GM19351 (cell line): ENCODE results near the gene CPEB4.

Experiments
- ATAC-seq: cut with Tn5 transposase; IDR thresholded peaks from one replicate; pipeline ENCODE4 v1.9.1; 2021; ENCODE audit warnings: mild to moderate bottlenecking, moderate library complexity; ENCODE audit not compliant: unreplicated experiment

Gene CPEB4

GRCh38 chr5:173883347-173883924 lies 4.7 kb upstream of the CPEB4 start:
- no peak for ATAC-seq

GRCh38 chr5:173884402-173885053 lies 3.6 kb upstream of the CPEB4 start:
- peak; percentile 16 for ATAC-seq

DNA sequence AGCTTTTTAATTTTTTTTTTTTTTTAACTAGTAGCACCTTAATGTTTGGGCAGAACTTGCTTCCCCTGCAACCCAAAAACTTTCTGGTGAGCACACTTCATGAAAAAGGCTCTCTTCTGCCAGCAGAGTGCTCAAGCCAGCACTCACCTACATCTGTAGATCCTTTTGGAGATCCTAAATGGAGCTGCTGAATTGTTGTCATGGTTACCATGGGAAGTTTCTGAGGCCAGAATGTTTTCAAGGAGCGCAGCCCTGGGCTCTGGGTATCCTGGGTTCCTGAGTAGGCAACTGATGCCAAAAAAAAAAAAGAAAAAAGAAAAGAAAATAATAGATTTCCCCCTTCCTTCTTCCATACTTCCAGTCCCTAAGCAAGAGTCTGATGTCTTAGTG lies 3.1 kb upstream of the CPEB4 start:
- no peak for ATAC-seq

DNA sequence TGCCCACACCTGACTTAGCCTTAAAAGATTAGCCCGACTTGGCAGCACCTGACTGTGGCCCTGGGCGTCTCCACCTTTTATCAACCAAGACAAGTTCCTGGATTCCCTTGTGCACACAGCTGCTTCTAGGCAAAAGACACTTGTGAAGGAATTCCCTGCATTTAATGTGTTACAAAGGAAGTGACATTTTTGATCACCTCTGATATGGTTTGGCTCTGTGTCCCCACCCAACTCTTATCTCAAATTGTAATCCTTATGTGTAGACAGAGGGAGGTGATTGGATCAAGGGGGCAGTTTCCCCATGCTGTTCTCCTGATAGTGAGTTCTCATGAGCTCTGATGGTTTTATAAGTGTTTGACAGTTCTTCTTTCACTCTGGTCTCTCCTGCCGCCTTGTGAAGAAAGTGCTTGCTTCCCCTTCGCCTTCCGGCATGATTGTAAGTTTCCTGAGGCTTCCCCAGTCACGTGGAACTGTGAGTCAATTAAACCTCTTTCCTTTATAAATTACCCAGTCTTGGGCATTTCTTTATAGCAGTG lies 2.6 kb upstream of the CPEB4 start:
- ATAC-seq: no peak

GRCh38 chr5:173886150-173886549 lies 2.0 kb upstream of the CPEB4 start:
- no peak for ATAC-seq

GRCh38 chr5:173888473-173889131 lies 453 bp downstream of the CPEB4 start:
- no peak for ATAC-seq

DNA sequence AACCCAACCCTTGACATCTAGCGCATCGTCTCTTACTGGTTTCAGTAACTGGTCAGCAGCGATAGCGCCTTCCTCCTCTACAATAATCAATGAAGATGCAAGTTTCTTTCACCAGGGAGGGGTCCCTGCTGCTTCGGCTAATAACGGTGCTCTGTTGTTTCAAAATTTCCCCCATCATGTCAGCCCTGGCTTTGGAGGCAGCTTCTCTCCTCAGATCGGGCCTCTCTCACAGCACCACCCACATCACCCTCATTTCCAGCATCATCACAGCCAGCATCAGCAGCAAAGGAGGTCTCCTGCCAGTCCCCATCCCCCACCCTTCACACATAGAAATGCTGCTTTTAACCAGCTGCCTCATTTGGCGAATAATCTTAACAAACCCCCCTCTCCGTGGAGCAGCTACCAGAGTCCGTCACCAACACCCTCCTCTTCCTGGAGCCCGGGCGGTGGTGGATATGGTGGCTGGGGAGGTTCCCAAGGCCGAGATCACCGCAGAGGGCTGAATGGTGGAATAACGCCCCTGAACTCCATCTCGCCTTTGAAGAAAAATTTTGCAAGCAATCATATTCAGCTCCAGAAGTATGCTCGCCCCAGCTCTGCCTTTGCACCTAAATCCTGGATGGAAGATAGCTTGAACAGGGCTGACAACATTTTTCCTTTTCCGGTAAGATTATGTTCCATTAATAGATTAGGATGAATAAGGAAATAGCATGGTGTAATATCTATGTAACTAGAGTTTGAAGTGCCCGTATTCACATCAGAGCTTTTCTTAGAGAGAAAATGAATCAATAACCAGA lies 2.2 kb downstream of the CPEB4 start:
- ATAC-seq: no peak

DNA sequence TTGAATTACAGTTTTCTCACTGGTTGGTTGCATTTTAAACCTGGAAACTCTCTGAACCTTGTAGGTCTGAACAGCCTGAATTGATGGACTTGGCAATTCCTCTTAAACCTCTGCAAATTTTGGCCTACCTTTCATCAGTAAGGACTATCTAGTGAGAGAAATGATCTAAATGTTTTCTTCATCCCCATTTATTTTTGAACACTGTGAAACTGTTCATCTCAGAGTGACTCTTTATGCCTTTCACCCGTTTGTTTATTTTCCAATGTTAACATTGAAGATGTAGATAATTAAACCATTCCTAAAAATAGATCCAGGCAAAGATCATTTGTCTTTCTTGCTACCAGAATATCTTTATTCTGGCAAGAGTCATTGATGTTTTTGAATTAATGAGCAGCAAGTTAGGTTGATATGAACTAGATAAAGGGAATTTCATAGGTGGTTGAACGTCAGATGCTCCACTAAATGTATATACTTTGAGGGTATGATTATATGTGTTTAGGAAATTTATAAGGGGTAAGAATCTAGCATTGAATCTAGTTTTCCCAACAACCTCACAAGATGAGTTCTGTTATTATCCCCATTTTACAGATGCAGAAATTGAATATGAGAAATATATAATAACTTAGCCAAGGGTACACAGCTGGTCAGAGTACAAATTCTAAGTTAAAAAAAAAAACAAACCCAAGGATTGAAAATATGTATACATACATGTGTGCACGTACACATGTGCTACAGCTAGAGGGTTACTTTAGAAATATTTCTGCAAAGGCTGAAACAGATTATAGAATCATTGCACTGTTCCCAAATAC lies 3.4 kb downstream of the CPEB4 start:
- no peak for ATAC-seq

- ATAC-seq: no peak
These were observed 5.0 kb downstream of the CPEB4 start for GRCh38 chr5:173893192-173893561.

- no peak for ATAC-seq
These were observed 7.4 kb downstream of the CPEB4 start for GRCh38 chr5:173895401-173896165.

DNA sequence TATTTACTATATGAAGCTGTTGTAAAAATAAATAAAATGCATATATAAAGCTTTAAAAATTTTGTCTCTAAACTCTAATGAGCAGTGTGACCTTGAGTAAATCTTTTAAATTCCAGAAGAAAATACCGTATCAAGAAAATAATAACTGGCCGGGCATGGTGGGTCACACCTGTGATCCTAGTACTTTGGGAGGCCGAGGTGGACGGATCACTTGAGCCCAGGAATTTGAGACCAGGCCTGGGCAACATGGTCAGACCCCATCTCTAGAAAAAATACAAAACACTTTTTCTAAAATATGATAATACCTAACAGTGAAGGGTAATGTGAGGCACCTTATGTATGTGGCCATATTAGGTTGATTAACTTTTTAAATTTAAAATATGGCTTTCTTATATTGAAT lies 8.5 kb downstream of the CPEB4 start:
- ATAC-seq: no peak

DNA sequence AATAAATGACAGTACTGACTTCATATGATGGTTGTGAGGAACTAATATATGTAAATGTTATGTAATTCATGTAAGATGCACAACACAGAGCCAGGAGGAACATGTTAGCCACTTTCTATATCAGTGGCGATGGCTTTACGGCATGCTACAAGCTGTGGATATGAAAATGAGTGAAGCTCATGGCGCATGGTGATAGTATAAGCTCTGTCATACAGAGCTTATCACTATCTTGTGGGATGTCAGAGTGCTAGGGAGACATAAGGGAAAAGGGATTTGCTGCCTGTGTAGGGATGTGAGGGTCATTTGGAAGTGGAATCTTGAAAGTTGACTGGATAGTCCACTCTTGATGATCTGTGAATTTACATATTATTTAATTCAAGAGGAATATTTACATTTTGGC lies 13.6 kb downstream of the CPEB4 start:
- ATAC-seq: no peak

GRCh38 chr5:173902334-173902733 lies 14.2 kb downstream of the CPEB4 start:
- no peak for ATAC-seq

DNA sequence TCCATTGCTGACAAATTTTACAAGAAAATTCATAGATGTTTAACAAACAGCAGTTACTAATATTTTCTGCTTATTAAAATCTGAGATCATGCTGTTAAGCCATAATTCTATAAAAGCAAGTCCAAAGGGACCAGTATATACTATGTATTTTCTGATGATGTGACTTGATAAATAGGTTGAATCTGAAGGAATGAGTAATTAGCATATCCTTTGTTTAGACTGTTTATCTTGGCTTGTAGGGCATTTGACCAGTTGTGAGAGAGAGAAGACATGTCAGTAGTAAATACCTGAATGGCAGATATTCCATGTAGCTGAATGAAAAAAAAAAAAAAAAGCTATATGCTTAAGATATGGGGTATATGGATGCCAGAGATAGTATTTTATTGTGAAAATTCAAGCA lies 14.6 kb downstream of the CPEB4 start:
- ATAC-seq: no peak

GRCh38 chr5:173903396-173904140 lies 15.4 kb downstream of the CPEB4 start:
- peak; percentile 72 for ATAC-seq

- no peak for ATAC-seq
These were observed 16.0 kb downstream of the CPEB4 start for GRCh38 chr5:173904151-173904550.

- ATAC-seq: no peak
These were observed 19.1 kb downstream of the CPEB4 start for GRCh38 chr5:173907284-173907683.

- no peak for ATAC-seq
These were observed 19.7 kb downstream of the CPEB4 start for GRCh38 chr5:173907686-173908371.

GRCh38 chr5:173909199-173909598 lies 21.1 kb downstream of the CPEB4 start:
- no peak for ATAC-seq
